ENCODE results near the gene SLC8A3. TPM values are rescaled to one million over a fixed set of nuclear protein-coding genes. Genes with fewer than 3 reads are reported as not detected.
A peak's percentile ranks its signal among the peaks of the same experiment; 100 is the strongest.

The SLC8A3 gene
- total RNA-seq, 4 donors from 2014 or later, result 0.18 to 4.1 (median 0.69) TPM

GRCh38 chr14:70192915-70193314 lies 4.2 kb upstream of the SLC8A3 start:
- no peak for DNase-seq
- Histone ChIP-seq H3K36me3 (no peaks in the 10 kb centered on the region), H3K4me1 (peaks cover 0 to 16% (median 5%) of the 10 kb centered on the region in 4 donors), H3K4me3 (no peak overlapping the region), H3K27ac (no peak overlapping the region), H3K9me3 (no peaks in the 10 kb centered on the region), H3K27me3 (peaks cover 0 to 12% of the 10 kb centered on the region in 2 donors)
- no peak for TF ChIP-seq CTCF (IDR thresholded peaks at IDR 0.05)
- no peak for TF ChIP-seq POLR2A (IDR thresholded peaks at IDR 0.05)

GRCh38 chr14:70190156-70190555 lies 1.4 kb upstream of the SLC8A3 start:
- Histone ChIP-seq H3K4me1 (peaks cover 0 to 23% (median 7%) of the 10 kb centered on the region in 4 donors), H3K4me3 (no peak overlapping the region), H3K27me3 (peaks cover 0 to 12% of the 10 kb centered on the region in 2 donors), H3K9me3 (no peaks in the 10 kb centered on the region), H3K27ac (no peak overlapping the region), H3K36me3 (no peaks in the 10 kb centered on the region)
- no peak for DNase-seq
- TF ChIP-seq CTCF (IDR thresholded peaks at IDR 0.05), result no peak
- TF ChIP-seq POLR2A (IDR thresholded peaks at IDR 0.05), result no peak

- peak overlapping the region in 2 of 4 donors; percentile 44 to 56 for H3K4me3 ChIP-seq
- H3K27ac ChIP-seq, result no peak overlapping the region
- TF ChIP-seq POLR2A (IDR thresholded peaks at IDR 0.05) (no peak), CTCF (IDR thresholded peaks at IDR 0.05) (no peak)
- no peaks in the 10 kb centered on the region for H3K36me3 ChIP-seq
- no peaks in the 10 kb centered on the region for H3K9me3 ChIP-seq
- DNase-seq, result no peak
- H3K27me3 ChIP-seq, result peaks cover 0 to 12% of the 10 kb centered on the region in 2 donors
- peaks cover 0 to 23% (median 7%) of the 10 kb centered on the region in 4 donors for H3K4me1 ChIP-seq
These were observed 816 bp upstream of the SLC8A3 start for GRCh38 chr14:70189456-70190077.

GRCh38 chr14:70188322-70188658 lies 461 bp downstream of the SLC8A3 start:
- Histone ChIP-seq H3K27ac (peak overlapping the region in 2 of 4 donors; percentile 13 to 41), H3K9me3 (no peaks in the 10 kb centered on the region), H3K27me3 (peaks cover 0 to 12% of the 10 kb centered on the region in 2 donors), H3K4me1 (peaks cover 0 to 23% (median 7%) of the 10 kb centered on the region in 4 donors), H3K4me3 (peak overlapping the region; percentile 15 to 56 (median 43)), H3K36me3 (no peaks in the 10 kb centered on the region)
- TF ChIP-seq POLR2A (IDR thresholded peaks at IDR 0.05), result no peak
- no peak for TF ChIP-seq CTCF (IDR thresholded peaks at IDR 0.05)
- no peak for DNase-seq

GRCh38 chr14:70186900-70187451 lies 1.8 kb downstream of the SLC8A3 start:
- Histone ChIP-seq H3K4me3 (peak overlapping the region in 3 of 4 donors; percentile 42 to 56 (median 44)), H3K36me3 (no peaks in the 10 kb centered on the region), H3K27me3 (peaks cover 0 to 12% of the 10 kb centered on the region in 2 donors), H3K27ac (no peak overlapping the region), H3K9me3 (no peaks in the 10 kb centered on the region), H3K4me1 (peaks cover 0 to 23% (median 7%) of the 10 kb centered on the region in 4 donors)
- TF ChIP-seq CTCF (IDR thresholded peaks at IDR 0.05) (no peak), POLR2A (IDR thresholded peaks at IDR 0.05) (no peak)
- DNase-seq, result peak in 2 of 3 donors; percentile 25 to 49
